Activated T-cell treated with anti-CD3 and anti-CD28 coated beads, Interleukin-2, amount 50 U/mL, for 1 hour (primary cell): Measurements from ENCODE around the gene PTPN9.
"Not testable (repeated sequence)": the region's sequence is repeated elsewhere in the genome, so short reads cannot be mapped to it uniquely, and the experiment has no call there.

Experiments used
- DNase-seq: peaks from one replicate; pipeline ENCODE4 v3.0.0-alpha.2; 2020

The PTPN9 gene

DNA sequence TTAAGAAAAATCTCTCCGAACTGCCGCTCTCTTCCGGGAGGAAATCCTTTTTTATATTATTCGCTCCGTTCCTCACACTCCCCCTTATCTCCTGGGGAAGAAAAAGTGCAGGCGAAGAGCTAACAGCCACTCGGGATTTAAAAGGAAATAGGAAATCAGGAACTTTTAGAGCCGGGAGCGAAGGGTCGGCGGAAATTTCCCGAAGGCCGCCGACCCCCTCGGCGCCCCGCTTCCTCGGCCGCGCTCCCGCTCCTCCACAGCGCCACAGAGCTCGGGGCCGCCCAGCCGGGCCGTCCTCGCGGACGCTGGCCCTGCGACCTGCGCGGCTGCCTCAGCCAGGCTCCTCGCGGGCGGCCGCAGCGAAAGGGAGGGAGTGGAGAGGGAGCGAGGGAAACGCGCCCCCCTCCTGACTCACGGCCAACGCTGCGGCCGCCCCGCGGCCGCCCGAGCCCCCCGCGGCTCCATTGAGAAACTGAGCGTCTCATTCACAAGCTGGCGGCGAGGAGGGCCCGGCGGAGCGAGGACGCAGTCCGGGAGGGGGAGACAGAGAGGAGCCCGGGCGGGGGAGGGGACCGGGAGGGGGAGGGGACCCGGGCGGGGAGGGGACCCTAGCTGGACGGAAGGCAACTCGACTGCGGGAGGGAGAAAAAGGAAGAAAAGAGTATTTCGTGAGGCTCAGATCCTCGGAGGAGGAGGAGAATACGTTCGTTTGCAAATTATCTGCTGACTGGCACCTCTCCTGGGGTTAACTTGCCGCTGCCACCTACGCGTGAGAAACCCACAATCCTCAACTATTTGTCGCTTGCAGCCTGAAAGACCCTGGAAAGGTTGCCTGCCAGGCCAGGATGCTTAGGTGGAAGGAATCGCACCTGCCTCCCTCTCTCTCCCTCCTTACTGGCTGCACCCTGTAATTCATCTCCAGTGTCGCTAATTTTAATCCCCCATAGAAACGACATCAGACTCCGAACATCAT, at the start of gene PTPN9:
Gene PTPN9, minus strand, starts transcription at position 368 of the 973 bp plus-strand sequence. CDS start 539 bp downstream, outside the sequence.
- DNase-seq, result peak; percentile 74

DNA sequence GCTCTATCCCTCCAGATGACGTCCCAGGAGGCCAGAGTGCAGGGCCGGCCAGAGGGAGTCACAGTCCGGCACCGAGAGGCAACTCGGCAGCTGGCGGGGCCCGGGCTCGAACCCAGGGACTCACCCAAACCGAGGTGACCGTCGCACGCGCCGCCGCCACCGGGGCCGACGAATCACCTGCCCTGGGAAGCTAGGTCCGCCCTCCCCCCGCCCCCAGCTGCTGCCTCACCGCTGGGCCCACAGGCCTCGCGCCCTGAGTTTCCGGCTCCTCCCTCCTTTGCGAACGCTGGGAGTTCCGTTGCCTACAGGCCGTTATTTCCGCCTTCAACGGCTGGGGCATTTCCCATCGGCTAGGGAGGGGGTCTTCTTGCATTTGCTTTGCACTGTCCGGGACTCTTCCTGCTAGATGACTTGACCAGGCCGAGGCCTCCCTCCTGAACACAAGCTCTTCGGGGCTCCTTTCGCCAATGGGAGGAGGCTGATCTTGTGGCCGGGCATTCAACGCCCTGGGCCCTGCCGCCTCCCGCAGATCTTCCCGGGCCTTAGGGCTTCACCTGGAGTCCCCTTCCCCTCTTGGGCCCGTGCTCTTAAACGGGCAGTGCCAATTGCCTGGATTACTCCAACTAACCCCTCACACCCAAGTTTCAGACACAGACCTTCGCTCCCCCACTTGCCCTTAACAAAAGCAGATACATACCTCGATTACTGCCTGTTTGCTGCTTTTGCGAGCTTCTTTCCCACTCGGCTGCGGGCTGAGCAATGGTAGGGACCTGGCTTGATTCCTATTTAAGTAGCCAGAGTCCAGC, 46.6 kb upstream of the PTPN9 start, which contains the start of gene SNUPN:
Gene SNUPN, minus strand, starts transcription at position 184 of the 806 bp plus-strand sequence. CDS start 4,674 bp downstream, outside the sequence.
- DNase-seq, result peak; percentile 90

DNA sequence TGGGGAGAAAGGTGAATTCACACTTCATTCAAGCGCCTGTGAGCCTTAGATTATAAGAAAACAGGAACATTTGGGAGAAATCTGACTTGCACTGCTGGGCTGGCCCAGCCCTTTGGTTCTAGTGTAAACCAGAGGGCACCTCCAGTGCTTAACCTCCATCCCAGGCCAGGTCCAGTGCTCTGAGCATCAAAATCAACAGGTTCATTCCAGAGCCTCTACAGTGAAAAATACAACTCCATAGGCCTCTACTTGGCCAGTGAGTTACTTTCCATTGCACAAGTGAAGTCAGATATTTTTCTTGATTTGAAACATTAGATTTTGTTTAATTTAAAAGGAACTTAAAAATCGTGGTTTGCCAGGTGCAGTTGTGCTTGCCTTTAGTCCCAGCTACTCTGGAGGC, 43.4 kb upstream of the PTPN9 start:
- DNase-seq, result no peak

DNA sequence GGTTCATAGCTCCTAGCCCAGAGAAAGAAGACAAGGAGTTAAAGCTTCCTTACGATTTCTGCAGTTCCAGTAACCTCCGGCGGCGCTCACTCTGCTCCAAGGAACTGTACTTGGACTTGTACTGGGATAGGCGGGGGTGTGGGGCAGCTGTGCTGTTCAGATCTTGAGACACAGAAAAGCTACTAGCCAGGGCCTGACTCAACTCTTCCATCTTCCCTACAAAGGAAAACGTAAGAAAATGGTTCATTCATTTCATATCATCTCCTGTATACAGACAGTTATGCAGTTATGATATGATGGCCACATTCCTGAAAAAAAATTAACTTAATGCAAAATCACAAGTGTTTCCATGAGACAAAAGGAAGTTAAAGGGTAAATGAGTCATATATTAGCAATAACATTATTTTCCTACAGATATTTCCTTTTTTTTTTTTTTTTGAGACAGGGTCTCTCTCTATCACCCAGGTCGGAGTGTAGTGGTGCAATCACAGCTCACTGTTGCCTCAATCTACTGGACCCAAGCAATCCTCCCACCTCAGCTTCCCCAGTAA, 41.8 kb upstream of the PTPN9 start:
- DNase-seq, result no peak

DNA sequence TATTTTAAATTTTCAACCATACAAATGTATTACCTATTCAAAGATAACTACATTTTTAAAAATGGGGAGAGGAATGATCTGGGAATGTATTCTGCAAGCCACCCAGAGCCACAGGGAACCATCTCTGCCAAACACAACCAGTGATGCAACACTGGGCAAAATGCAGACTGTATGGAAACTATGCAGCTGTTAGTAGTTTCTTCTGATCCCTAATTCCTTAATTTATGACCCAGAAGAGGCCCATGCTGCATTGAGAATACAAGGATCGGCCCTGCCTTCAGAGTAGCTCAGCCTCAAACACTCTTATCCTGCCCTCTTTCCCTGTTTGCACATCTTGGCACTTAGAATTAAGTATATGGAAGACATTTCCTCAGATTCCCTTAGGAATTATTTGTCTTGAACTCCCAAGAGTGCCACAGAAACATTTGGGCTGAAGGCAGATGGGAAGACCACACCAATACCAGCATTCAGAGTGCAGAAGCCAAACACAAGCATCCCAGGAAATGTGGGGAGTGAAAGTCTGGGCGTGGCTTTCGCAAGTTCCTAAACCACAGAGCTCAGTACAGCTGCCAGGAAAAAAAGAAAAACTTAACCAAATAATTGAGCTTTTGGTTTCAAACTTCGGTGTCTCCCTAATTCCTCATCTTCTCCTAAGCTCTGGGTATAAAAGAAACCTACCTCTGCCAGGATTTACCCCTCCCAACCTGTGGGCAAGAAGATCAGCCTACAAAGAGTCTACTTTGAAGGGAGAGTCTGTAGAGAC, 41.1 kb upstream of the PTPN9 start:
- no peak for DNase-seq

DNA sequence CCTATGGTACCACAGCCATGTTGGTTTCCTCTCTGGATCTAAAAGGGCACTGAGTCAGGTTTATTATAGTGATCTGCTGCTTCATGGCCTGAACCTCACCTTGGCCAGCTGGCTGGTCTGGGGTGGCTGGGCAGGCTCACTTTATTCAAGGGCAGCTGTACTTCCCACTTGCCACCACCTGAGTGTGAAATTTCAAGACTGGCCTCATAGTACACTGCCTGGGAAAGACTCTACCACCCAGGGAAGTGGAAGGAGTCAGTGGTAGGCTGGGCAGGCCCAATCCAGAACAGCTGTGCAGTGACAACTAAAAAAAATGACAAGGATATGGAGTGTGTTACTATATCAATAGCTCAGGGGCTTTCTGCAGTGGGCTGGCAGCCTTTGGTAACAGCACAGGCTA, 37.7 kb upstream of the PTPN9 start:
- DNase-seq, result no peak

DNA sequence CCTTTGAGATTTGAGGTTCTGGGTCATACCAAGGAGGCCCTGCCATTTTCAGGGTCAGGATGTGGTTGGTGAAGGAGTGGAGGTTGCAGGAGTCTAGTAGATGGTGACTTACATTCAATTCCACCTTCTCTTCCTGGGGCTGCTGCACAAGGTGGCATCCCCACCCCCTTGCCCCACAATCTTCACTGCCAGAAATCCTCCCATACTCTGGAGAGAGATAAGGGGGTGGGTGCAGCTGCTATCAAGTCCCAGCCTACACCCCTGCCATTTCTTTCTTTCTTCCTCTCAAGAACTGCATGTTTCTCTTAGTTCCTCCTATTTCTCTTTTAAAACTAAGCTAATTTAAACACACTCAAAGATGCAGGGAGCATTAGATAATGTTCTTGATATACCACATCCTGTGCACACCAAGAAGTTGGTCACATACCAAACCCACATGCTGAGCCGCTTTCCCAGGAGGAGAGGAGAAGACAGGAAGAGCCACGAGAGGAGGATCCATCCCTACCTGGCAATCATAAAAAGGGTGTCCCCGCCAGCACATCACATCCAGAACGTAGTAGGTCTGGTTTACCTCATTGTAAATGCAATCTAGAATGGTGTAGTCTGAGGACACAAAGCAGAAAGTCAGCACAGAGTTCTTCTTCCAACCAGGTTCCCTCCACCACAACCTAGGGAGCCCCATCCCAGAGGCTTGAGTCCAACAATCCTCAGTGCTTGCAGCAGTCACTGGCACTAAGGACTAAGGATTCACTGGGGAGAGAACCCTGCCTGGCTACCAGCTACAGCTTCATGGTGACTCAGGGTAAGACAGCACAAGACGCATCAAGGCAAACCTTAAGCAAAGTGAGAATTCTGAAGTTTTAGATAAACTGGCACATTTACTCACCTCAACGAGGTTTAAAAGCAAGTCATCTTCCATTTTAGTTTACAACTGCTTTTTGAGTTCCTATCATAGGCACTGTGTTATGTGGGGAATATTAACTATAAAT, 27.9 kb upstream of the PTPN9 start:
- DNase-seq, result peak; percentile 27

DNA sequence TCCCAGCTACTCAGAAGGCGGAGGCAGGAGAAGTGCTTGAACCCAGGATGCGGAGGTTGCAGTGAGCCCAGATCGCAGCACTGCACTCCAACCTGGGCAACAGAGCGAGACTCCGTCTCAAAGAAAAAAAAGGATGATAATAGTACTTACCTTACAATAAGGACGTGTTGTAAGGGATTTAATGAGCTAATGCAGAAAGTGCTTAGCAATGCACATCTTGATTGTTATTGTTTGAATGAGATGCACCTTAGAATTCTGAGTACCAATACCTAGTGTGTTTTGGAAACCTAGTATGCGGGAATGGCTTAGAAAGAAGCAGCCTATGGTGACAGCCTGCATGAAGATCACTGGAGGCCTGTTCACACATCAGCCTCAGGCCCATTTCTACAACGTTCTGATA, 26.9 kb upstream of the PTPN9 start:
- DNase-seq, result no peak

DNA sequence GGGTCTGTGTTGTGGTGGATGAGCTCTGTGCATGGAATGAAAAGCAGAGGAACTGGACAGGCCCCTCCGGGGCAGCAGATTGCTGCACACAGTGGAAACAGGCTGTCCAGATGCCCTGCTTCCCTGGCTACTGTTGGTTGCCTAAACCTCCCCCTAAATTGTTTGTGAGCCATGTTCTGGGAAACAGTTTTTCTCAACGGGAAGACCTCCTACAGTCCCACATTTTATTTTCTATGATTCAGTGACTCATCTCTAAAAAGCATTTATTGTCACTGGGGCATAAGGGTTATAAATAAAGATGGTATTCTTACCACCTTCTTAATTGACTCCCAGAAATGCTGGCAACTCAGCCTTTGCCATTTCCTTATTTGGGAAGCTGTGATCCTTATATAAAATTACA, 20.3 kb upstream of the PTPN9 start:
- no peak for DNase-seq

DNA sequence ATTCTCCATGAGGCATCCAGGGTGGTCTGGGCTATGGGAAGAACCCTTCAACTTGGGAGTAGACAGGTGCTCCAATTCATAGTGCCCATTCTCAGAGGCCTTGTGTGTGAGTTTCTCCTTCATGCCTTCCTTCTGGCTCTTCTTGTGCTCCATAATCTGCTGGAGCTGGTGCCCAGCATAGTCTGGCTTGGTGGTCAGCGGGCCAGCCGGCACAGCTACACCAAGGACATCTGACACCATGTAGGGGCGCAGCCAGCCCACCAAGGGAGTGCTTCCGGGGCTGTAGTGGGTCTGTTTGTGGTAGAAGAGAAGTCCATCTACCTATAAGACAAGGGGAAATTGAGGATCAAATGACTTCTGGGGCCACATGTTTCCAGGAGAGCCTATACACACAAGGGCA, 19.2 kb upstream of the PTPN9 start:
- no peak for DNase-seq

DNA sequence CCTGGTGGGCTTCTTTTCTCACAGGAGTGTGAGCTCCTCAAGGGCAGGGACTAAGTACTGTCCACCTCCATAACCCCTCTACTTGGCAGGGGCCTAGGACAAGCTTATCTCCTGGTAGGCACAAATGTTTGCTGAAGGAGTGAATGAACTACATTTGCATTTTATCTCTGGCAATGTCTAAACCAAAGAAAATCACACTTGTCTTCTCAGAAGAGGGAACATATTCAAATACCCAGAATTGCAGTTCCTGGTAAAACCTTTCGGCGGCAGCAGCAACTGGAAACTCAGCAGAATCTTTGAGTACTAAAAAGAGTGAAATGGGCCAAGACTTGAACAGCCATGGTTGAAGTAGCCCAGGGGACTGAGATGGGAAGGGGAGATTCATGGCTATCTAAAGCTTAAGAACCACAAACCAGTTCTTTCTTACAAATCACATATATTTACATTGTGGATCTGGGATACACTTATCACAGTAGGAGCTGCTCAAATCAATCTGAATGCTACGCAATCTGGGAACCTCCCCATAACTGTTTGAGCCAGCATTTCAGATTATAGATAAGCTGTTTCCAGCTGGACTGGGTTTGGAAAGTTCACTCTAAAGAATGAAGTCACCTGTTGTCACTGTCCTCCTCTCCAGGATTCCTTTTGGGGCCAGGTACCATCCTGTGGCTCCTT, 18.7 kb upstream of the PTPN9 start:
- no peak for DNase-seq

DNA sequence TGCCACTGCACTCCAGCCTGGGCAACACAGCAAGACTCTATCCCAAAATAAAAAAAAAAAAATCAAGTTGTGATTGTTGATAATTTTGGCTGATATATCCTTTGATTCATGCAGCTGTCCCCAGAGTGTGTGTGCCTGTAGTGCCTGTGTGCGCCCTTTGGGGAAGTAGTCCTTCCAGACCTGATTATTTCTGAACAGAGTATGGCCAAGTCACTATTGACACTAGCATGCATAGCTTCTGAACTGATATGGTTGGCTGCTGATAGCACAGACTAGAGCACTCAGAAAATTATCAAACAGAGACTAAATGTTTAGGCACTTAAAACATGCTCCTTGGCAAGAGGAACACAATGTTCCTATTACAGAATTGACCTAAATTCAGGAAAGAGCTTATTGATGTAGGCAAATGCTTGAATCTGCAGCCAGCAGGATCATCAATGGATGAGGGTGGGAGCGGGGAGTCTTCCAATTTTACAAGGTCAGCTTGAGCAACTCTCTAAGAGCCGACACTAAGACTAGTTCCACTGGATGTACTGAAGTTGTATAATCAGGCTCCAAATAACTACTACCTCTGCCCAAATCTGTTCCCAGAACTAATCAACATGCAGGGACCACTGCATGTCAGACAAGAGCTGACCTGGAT, 17.7 kb upstream of the PTPN9 start:
- DNase-seq, result no peak

DNA sequence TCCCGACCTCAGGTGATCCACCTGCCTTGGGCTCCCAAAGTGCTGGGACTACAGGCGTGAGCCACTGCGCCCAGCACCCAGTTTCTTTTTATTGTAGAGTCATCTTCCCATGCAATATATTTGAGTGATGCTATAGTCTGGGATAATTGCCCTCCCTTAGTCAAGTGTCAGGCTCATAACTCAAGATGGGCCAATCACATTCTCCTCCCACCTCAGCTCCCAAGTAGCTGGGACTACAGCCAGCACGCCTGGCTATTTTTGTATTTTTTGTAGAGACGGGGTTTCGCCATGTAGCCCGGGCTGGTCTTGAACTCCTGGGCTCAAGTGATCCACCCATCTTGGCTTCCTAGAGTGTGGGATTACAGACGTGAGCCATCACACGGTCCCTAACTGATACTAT, 15.2 kb upstream of the PTPN9 start:
- no peak for DNase-seq

DNA sequence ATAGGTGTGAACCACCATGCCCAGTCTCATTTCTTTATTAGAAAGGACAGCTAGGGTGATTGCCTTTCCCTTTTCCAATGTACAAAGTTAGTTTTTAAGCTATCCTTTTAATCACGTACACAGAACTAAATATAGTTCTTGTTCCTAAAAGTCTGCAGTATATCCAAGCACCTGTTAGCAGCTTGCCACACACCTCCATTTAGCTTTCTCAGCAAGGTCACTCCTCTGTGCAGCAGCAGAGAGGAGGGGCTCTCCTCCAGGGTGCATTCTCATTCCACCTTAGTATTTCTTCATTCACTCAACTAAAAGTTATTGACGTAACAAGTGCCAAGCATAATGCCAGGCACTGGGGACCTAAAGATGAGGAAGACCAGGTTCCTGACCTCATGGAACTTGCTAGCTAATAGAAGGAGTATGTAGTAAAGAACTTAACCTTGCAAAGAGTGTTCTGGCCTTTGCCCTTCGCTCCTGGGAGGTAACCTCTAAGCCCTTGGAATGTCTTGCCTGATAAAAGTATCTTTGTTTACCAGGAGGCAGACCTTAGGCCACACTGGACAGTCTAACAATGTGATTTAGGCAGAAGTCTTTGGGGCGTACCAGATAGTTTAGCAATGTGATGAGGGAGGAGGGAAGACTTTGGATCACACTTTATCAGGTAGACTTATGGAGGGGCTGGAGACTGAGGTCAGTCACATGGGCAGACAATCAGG, 12.7 kb upstream of the PTPN9 start:
- no peak for DNase-seq

DNA sequence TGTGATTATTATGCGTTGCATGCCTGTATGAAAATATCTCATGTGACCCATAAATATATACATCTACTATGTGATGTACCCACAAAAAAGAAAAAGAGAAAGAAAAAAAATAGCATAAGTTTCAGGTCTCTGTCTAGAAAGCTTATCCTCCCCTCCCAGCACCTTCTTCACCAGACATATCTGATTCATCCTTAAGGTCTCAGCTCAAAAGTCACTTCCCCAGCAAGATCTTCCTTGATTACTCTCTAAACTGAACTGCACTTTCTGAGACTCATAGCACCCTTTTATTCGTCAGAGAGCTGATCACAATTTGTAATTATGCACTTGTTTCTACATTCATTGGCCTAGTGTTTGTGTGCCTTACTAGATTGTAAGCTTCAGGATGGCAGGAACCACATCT, 11.1 kb upstream of the PTPN9 start:
- no peak for DNase-seq

DNA sequence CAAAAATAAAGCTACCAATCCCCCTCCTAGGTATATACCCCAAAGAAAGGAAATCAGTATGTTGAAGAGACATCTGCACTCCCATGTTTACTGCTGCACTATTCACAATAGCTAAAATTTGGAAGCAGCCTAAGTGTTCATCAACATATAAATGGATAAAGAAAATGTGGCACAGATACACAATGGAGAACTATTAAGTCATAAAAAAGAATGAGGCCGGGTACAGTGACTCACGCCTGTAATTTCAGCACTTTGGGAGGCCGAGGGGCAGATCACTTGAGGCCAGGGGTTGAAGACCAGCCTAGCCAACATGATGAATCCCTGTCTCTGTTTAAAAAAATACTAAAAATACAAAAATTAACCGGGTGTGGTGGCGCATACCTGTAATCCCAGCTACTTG, 10.0 kb upstream of the PTPN9 start:
- DNase-seq, result no peak

DNA sequence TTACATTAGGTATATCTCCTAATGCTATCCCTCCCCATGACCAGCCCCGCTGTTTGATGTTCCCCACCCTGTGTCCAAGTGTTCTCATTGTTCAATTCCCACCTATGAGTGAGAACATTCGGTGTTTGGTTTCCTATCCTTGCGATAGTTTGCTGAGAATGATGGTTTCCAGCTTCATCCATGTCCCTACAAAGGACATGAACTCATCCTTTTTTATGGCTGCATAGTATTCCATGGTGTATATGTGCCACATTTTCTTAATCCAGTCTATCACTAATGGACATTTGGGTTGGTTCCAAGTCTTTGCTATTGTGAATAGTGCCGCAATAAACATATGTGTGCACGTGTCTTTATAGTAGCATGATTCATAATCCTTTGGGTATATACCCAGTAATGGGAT, 7.3 kb upstream of the PTPN9 start:
- DNase-seq, result not testable (repeated sequence)

DNA sequence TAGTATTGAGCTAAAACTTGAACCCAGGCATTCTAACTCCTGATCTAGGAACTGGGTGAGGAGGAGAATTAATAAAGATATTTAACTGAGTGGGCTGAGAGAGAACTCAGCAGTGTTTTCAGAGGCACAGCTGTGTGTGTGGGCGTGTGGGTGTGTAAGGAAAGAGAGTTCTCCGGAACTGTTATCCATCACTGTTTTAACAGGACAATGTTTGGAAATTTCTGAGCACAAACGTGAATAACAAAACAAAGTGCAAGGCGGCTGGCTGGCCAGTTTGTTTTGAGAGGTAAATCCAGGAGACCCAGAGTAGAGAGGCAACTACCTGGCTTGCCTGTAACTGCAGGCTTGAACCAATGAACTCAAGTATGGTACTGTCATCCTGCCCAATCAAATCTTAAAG, 5.0 kb upstream of the PTPN9 start:
- no peak for DNase-seq

DNA sequence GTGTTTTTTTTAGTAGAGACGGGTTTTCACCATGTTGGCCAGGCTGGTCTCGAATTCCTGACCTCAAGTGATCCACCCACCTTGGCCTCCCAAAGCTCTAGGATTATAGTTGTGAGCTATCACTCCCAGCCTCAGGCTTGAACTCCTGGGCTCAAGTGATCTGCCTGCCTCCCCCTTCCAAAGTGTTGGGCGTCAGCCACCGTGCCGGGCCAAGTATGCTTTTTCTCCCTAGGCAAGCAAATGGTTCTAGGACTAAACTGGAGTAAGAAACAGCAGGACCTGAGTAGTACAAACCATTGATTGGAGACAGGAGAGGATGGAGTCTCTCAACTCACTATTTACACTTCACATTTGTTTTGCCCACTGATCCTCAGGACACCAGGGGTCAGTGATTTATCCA, 4.6 kb upstream of the PTPN9 start:
- DNase-seq, result no peak

DNA sequence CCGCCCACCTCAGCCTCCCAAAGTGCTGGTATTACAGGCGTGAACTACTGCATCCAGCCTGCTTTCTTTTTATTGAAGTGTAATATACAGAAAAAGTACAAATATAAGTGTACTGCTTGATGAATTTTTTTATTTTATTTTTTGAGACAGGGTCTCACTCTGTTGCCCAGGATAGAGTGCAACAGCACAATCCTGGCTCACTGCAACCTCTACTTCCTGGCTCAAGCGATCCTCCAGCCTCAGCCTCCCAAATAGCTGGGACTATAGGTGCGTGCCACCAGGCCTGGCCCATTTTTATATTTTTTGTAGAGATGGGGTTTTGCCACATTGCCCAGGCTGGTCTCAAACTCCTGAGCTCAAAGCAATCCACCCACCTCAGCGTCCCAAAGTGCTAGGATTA, 3.8 kb upstream of the PTPN9 start:
- DNase-seq, result not testable (repeated sequence)
